Fibroblast of lung (primary cell): ENCODE measurements around the gene RAB8B.

Experiments
- EZH2 ChIP-seq: IDR thresholded peaks from 2 replicates; pipeline ENCODE4 v1.5.1; 2012; ENCODE audit warnings: low read length, control low read depth, mild to moderate bottlenecking; ENCODE audit errors: missing control alignments
- TF ChIP-seq, protein P1 (sequence below), 2 donors: IDR thresholded peaks in 1 of 2; conservative IDR thresholded peaks in 1 of 2; 1 replicate in 1 of 2; 2 replicates in 1 of 2; pipeline ENCODE4 v1.5.1; 2011 to 2012; ENCODE audit warnings: low read length in 2 of 2, control low read depth in 1 of 2, inconsistent platforms in 1 of 2, low read depth in 1 of 2, mild to moderate bottlenecking in 1 of 2

DNA sequence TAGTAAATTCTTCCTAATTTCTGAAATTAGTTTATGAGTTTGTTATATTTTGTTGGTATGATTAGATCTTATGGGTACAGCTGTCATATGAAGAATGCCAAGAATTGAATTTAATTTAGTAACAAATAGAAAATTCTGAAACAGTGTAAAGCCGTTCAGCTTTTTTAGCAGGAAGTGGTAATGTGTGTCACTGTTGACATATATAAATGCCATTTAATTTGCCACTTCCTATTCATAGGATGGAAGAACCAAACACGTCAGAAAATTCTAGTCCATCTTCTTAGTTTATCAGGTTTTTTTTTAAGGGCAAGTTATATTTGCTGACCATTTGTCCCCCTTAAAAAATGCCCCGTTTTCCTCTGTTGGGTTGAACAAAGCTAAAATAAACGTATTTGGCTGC, 43.0 kb downstream of the RAB8B start:
- TF ChIP-seq, protein P1, sequence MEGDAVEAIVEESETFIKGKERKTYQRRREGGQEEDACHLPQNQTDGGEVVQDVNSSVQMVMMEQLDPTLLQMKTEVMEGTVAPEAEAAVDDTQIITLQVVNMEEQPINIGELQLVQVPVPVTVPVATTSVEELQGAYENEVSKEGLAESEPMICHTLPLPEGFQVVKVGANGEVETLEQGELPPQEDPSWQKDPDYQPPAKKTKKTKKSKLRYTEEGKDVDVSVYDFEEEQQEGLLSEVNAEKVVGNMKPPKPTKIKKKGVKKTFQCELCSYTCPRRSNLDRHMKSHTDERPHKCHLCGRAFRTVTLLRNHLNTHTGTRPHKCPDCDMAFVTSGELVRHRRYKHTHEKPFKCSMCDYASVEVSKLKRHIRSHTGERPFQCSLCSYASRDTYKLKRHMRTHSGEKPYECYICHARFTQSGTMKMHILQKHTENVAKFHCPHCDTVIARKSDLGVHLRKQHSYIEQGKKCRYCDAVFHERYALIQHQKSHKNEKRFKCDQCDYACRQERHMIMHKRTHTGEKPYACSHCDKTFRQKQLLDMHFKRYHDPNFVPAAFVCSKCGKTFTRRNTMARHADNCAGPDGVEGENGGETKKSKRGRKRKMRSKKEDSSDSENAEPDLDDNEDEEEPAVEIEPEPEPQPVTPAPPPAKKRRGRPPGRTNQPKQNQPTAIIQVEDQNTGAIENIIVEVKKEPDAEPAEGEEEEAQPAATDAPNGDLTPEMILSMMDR (conservative IDR thresholded peaks at IDR 0.05 in 1 of 2, IDR thresholded peaks at IDR 0.05 in 1 of 2; ENCODE audit: low read depth in 1 of 2, low read length in 2 of 2), result no peak
- no peak for TF ChIP-seq EZH2
